Measurements from ENCODE around the gene ZNF878. TPM values are rescaled to one million over a fixed set of nuclear protein-coding genes. Genes with fewer than 3 reads are reported as not detected.
"Not testable (repeated sequence)": the region's sequence is repeated elsewhere in the genome, so short reads cannot be mapped to it uniquely, and the experiment has no call there.

ZNF878 gene
- total RNA-seq (2012; rRNA removed), result under 0.01 TPM in 1 of 2 replicates, not detected in the other

GRCh38 chr19:12052497-12053169 lies at the start of gene ZNF878:
ZNF878 (minus strand) TSS chr19:12052961; CDS start chr19:12052801, 160 bp downstream.
- Histone ChIP-seq H3K9ac (ENCODE audit: low read depth, low read length) (peak within 1 kb of the TSS; percentile 79), H3K27me3 (ENCODE audit: control insufficient read depth, insufficient read depth, low read length) (no peaks in the 10 kb centered on the region), H3K4me3 (ENCODE audit: low read length) (peak within 1 kb of the TSS; percentile 88), H3K36me3 (ENCODE audit: insufficient read depth, low read length) (no peaks in the 10 kb centered on the region), H3K4me2 (ENCODE audit: low read length) (peak within 1 kb of the TSS; percentile 98), H3K4me1 (ENCODE audit: control insufficient read depth, insufficient read depth, low read length) (peaks cover 3% of the 10 kb centered on the region), H3K9me3 (replicated peaks; ENCODE audit: low read length) (no peaks in the 10 kb centered on the region)

GRCh38 chr19:12098040-12098439 lies 45.3 kb upstream of the ZNF878 start:
- no peak overlapping the region for H3K4me2 ChIP-seq (ENCODE audit: low read length)
- peaks cover 5% of the 10 kb centered on the region for H3K4me1 ChIP-seq (ENCODE audit: control insufficient read depth, insufficient read depth, low read length)
- H3K36me3 ChIP-seq (ENCODE audit: insufficient read depth, low read length), result peaks cover 3% of the 10 kb centered on the region
- H3K9me3 ChIP-seq (replicated peaks; ENCODE audit: low read length), result no peaks in the 10 kb centered on the region
- H3K27me3 ChIP-seq (ENCODE audit: control insufficient read depth, insufficient read depth, low read length), result no peaks in the 10 kb centered on the region
- no peak overlapping the region for H3K9ac ChIP-seq (ENCODE audit: low read depth, low read length)
- no peak overlapping the region for H3K4me3 ChIP-seq (ENCODE audit: low read length)

GRCh38 chr19:12095111-12095790 lies 42.5 kb upstream of the ZNF878 start:
- Histone ChIP-seq H3K27me3 (ENCODE audit: control insufficient read depth, insufficient read depth, low read length) (no peaks in the 10 kb centered on the region), H3K4me2 (ENCODE audit: low read length) (no peak overlapping the region), H3K9ac (ENCODE audit: low read depth, low read length) (no peak overlapping the region), H3K36me3 (ENCODE audit: insufficient read depth, low read length) (peaks cover 3% of the 10 kb centered on the region), H3K4me1 (ENCODE audit: control insufficient read depth, insufficient read depth, low read length) (peaks cover 5% of the 10 kb centered on the region), H3K4me3 (ENCODE audit: low read length) (no peak overlapping the region), H3K9me3 (replicated peaks; ENCODE audit: low read length) (no peaks in the 10 kb centered on the region)

- H3K4me3 ChIP-seq (ENCODE audit: low read length), result no peak overlapping the region
- H3K4me1 ChIP-seq (ENCODE audit: control insufficient read depth, insufficient read depth, low read length), result peaks cover 5% of the 10 kb centered on the region
- H3K36me3 ChIP-seq (ENCODE audit: insufficient read depth, low read length), result peaks cover 3% of the 10 kb centered on the region
- no peaks in the 10 kb centered on the region for H3K9me3 ChIP-seq (replicated peaks; ENCODE audit: low read length)
- no peak overlapping the region for H3K4me2 ChIP-seq (ENCODE audit: low read length)
- no peak overlapping the region for H3K9ac ChIP-seq (ENCODE audit: low read depth, low read length)
- H3K27me3 ChIP-seq (ENCODE audit: control insufficient read depth, insufficient read depth, low read length), result no peaks in the 10 kb centered on the region
Measured at GRCh38 chr19:12093777-12094176, 41.0 kb upstream of the ZNF878 start.

GRCh38 chr19:12092956-12093355 lies 40.2 kb upstream of the ZNF878 start:
- H3K9ac ChIP-seq (ENCODE audit: low read depth, low read length), result peak overlapping the region; percentile 86
- peaks cover under 1% of the 10 kb centered on the region for H3K36me3 ChIP-seq (ENCODE audit: insufficient read depth, low read length)
- H3K27me3 ChIP-seq (ENCODE audit: control insufficient read depth, insufficient read depth, low read length), result no peaks in the 10 kb centered on the region
- peak overlapping the region; percentile 91 for H3K4me2 ChIP-seq (ENCODE audit: low read length)
- H3K4me1 ChIP-seq (ENCODE audit: control insufficient read depth, insufficient read depth, low read length), result peaks cover 5% of the 10 kb centered on the region
- peak overlapping the region; percentile 90 for H3K4me3 ChIP-seq (ENCODE audit: low read length)
- H3K9me3 ChIP-seq (replicated peaks; ENCODE audit: low read length), result no peaks in the 10 kb centered on the region

- peak overlapping the region; percentile 91 for H3K4me2 ChIP-seq (ENCODE audit: low read length)
Measured at GRCh38 chr19:12092065-12092867, 39.5 kb upstream of the ZNF878 start.

GRCh38 chr19:12090807-12091206 lies 38.0 kb upstream of the ZNF878 start:
- no peaks in the 10 kb centered on the region for H3K9me3 ChIP-seq (replicated peaks; ENCODE audit: low read length)
- no peak overlapping the region for H3K4me2 ChIP-seq (ENCODE audit: low read length)
- peaks cover 5% of the 10 kb centered on the region for H3K4me1 ChIP-seq (ENCODE audit: control insufficient read depth, insufficient read depth, low read length)
- no peak overlapping the region for H3K9ac ChIP-seq (ENCODE audit: low read depth, low read length)
- H3K4me3 ChIP-seq (ENCODE audit: low read length), result no peak overlapping the region
- H3K36me3 ChIP-seq (ENCODE audit: insufficient read depth, low read length), result no peaks in the 10 kb centered on the region
- no peaks in the 10 kb centered on the region for H3K27me3 ChIP-seq (ENCODE audit: control insufficient read depth, insufficient read depth, low read length)

More at GRCh38 chr19:12092065-12092867, 39.5 kb upstream of the ZNF878 start:
- Histone ChIP-seq H3K9me3 (replicated peaks; ENCODE audit: low read length) (no peaks in the 10 kb centered on the region), H3K27me3 (ENCODE audit: control insufficient read depth, insufficient read depth, low read length) (no peaks in the 10 kb centered on the region), H3K4me1 (ENCODE audit: control insufficient read depth, insufficient read depth, low read length) (peaks cover 5% of the 10 kb centered on the region), H3K4me3 (ENCODE audit: low read length) (peak overlapping the region; percentile 90), H3K9ac (ENCODE audit: low read depth, low read length) (peak overlapping the region; percentile 86), H3K36me3 (ENCODE audit: insufficient read depth, low read length) (no peaks in the 10 kb centered on the region)

GRCh38 chr19:12085074-12085818 lies 32.5 kb upstream of the ZNF878 start:
- H3K36me3 ChIP-seq (ENCODE audit: insufficient read depth, low read length), result peaks cover 2% of the 10 kb centered on the region
- H3K4me2 ChIP-seq (ENCODE audit: low read length), result no peak overlapping the region
- no peaks in the 10 kb centered on the region for H3K27me3 ChIP-seq (ENCODE audit: control insufficient read depth, insufficient read depth, low read length)
- no peak overlapping the region for H3K4me3 ChIP-seq (ENCODE audit: low read length)
- H3K9me3 ChIP-seq (replicated peaks; ENCODE audit: low read length), result peaks cover 9% of the 10 kb centered on the region
- H3K4me1 ChIP-seq (ENCODE audit: control insufficient read depth, insufficient read depth, low read length), result no peaks in the 10 kb centered on the region
- no peak overlapping the region for H3K9ac ChIP-seq (ENCODE audit: low read depth, low read length)

- H3K4me1 ChIP-seq (ENCODE audit: control insufficient read depth, insufficient read depth, low read length); H3K4me3 ChIP-seq (ENCODE audit: low read length); H3K9ac ChIP-seq (ENCODE audit: low read depth, low read length); H3K4me2 ChIP-seq (ENCODE audit: low read length); H3K27me3 ChIP-seq (ENCODE audit: control insufficient read depth, insufficient read depth, low read length): not testable (repeated sequence)
- Histone ChIP-seq H3K36me3 (ENCODE audit: insufficient read depth, low read length) (peaks cover 11% of the 10 kb centered on the region), H3K9me3 (replicated peaks; ENCODE audit: low read length) (peaks cover 17% of the 10 kb centered on the region)
Measured at GRCh38 chr19:12083336-12083735, 30.6 kb upstream of the ZNF878 start.

- no peak overlapping the region for H3K4me3 ChIP-seq (ENCODE audit: low read length)
- peaks cover 66% of the 10 kb centered on the region for H3K9me3 ChIP-seq (replicated peaks; ENCODE audit: low read length)
Measured at GRCh38 chr19:12077375-12077774, 24.6 kb upstream of the ZNF878 start.

GRCh38 chr19:12076331-12076730 lies 23.6 kb upstream of the ZNF878 start:
- Histone ChIP-seq H3K9me3 (replicated peaks; ENCODE audit: low read length) (peaks cover 72% of the 10 kb centered on the region), H3K36me3 (ENCODE audit: insufficient read depth, low read length) (peaks cover 64% of the 10 kb centered on the region)
- H3K27me3 ChIP-seq (ENCODE audit: control insufficient read depth, insufficient read depth, low read length); H3K4me3 ChIP-seq (ENCODE audit: low read length); H3K4me1 ChIP-seq (ENCODE audit: control insufficient read depth, insufficient read depth, low read length); H3K9ac ChIP-seq (ENCODE audit: low read depth, low read length); H3K4me2 ChIP-seq (ENCODE audit: low read length): not testable (repeated sequence)

More at GRCh38 chr19:12077375-12077774, 24.6 kb upstream of the ZNF878 start:
- Histone ChIP-seq H3K4me1 (ENCODE audit: control insufficient read depth, insufficient read depth, low read length) (no peaks in the 10 kb centered on the region), H3K4me2 (ENCODE audit: low read length) (no peak overlapping the region), H3K9ac (ENCODE audit: low read depth, low read length) (no peak overlapping the region), H3K27me3 (ENCODE audit: control insufficient read depth, insufficient read depth, low read length) (no peaks in the 10 kb centered on the region), H3K36me3 (ENCODE audit: insufficient read depth, low read length) (peaks cover 58% of the 10 kb centered on the region)

Data from skeletal muscle satellite cell (primary cell).